Effector memory CD8-positive, alpha-beta T cell (primary cell): ENCODE measurements around the gene FAM120A.
"Not testable (repeated sequence)": the region's sequence is repeated elsewhere in the genome, so short reads cannot be mapped to it uniquely, and the experiment has no call there.

Experiments
- ATAC-seq: fragments of 150-1000 bp; cut with Tn5 transposase; replicated peaks from 2 replicates; pipeline ENCODE4 v1.10.0; 2021; ENCODE audit warnings: mild to moderate bottlenecking, moderate library complexity
- DNase-seq, 3 experiments: peaks; one replicate each; pipeline ENCODE4 v3.0.0; 2021
- H3K27ac Mint-ChIP-seq, 2 donors: one replicate each; pipeline ENCODE4 v1.8.0; 2022; ENCODE audit warnings: mild to moderate bottlenecking in 2 of 2, mixed read lengths in 2 of 2, moderate library complexity in 2 of 2
- H3K27me3 Mint-ChIP-seq, 2 donors: one replicate each; pipeline ENCODE4 v1.8.0; 2022; ENCODE audit warnings: mixed read lengths in 2 of 2
- H3K36me3 Mint-ChIP-seq: one replicate; pipeline ENCODE4 v1.8.0; 2022; ENCODE audit warnings: mild to moderate bottlenecking, moderate library complexity, mixed read lengths; ENCODE audit not compliant: insufficient read depth
- H3K4me1 Mint-ChIP-seq, 2 donors: one replicate each; pipeline ENCODE4 v1.8.0; 2022; ENCODE audit warnings: low read depth in 2 of 2, mixed read lengths in 2 of 2
- H3K4me3 Mint-ChIP-seq, 2 donors: one replicate each; pipeline ENCODE4 v1.8.0; 2022; ENCODE audit warnings: mild to moderate bottlenecking in 2 of 2, mixed read lengths in 2 of 2, moderate library complexity in 2 of 2
- H3K9me3 Mint-ChIP-seq, 2 donors: one replicate each; pipeline ENCODE4 v1.8.0; 2022; ENCODE audit warnings: mixed read lengths in 2 of 2

FAM120A gene

DNA sequence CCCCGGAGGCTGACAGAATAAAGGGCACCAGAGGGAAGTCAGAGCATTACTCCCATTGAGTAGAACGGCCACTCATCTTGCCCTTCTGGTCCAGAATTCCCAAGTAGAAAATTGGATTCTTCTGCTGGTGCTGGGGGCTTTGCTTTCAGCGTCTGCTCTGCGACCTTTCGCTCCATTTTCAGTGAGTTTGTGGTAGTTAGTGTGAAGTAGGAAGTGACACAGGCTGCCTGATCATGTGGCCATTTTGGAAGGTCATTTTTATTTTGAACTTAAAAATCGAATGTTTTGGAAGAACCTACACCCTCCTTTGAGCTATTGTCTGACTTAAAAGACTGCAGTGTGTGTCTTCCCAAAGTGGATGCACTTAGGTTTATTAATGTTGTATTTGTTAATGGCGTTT is 58.6 kb downstream of the FAM120A start:
- Mint-ChIP-seq H3K36me3 (peaks cover 18% of the 10 kb centered on the region), H3K4me3 (no peak overlapping the region), H3K9me3 (no peaks in the 10 kb centered on the region), H3K4me1 (peaks cover 53 to 69% of the 10 kb centered on the region in 2 donors), H3K27me3 (no peaks in the 10 kb centered on the region), H3K27ac (peak overlapping the region; percentile 52 to 77)
- ATAC-seq (no peak), DNase-seq (no peak)

GRCh38 chr9:93511228-93511627 is 59.7 kb downstream of the FAM120A start:
- H3K9me3 Mint-ChIP-seq, DNase-seq, H3K27me3 Mint-ChIP-seq, H3K4me3 Mint-ChIP-seq, ATAC-seq: not testable (repeated sequence)
- peaks cover 46 to 60% of the 10 kb centered on the region in 2 donors for H3K4me1 Mint-ChIP-seq
- peaks cover 20% of the 10 kb centered on the region for H3K36me3 Mint-ChIP-seq
- H3K27ac Mint-ChIP-seq = peak overlapping the region in 1 of 2 donors; percentile 76

DNA sequence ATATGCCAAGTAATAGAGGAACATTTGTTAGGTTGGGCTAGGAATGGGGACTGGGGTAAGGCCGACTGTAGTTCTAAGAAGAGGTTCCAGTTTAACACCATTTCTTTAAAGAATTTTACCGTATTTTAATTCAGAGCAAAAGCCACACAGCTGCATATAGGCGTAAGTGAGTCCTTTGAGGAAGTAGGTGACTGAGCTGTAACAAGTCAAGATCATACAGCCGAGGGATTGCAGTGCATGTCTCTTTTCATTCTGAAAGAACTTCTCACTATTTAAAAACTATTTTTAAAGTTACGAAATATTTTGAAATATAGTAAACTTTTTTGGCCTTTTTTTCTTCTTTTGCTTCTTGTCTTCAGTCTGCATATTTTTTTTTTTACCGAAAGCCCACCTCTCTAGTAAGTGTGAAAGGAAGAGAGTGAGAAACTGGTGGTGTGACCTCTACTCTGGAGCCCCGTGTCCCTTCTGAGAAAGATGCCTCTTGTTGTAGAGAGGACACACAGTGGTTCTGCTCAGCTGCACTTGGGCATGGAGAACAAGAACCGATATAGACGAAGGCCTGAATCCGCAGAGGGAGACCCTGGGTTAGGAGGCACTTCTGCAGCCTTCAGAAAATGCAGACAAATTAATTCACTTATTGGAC is 60.8 kb downstream of the FAM120A start:
- H3K4me3 Mint-ChIP-seq, H3K27me3 Mint-ChIP-seq, H3K9me3 Mint-ChIP-seq, DNase-seq: not testable (repeated sequence)
- Mint-ChIP-seq H3K4me1 (peaks cover 40 to 54% of the 10 kb centered on the region in 2 donors), H3K27ac (peak overlapping the region; percentile 32 to 76), H3K36me3 (peaks cover 26% of the 10 kb centered on the region)
- peak; percentile 26 for ATAC-seq

GRCh38 chr9:93513606-93514005 is 62.1 kb downstream of the FAM120A start:
- no peak for DNase-seq
- ATAC-seq = no peak
- H3K4me3 Mint-ChIP-seq = no peak overlapping the region
- H3K27me3 Mint-ChIP-seq = no peaks in the 10 kb centered on the region
- peak overlapping the region; percentile 64 to 79 for H3K27ac Mint-ChIP-seq
- peaks cover 33% of the 10 kb centered on the region for H3K36me3 Mint-ChIP-seq
- H3K4me1 Mint-ChIP-seq = peaks cover 32 to 52% of the 10 kb centered on the region in 2 donors
- no peaks in the 10 kb centered on the region for H3K9me3 Mint-ChIP-seq

GRCh38 chr9:93517331-93517730 is 65.8 kb downstream of the FAM120A start:
- DNase-seq (no peak), ATAC-seq (no peak)
- Mint-ChIP-seq H3K27me3 (no peaks in the 10 kb centered on the region), H3K9me3 (no peaks in the 10 kb centered on the region), H3K36me3 (peaks cover 37% of the 10 kb centered on the region), H3K27ac (peak overlapping the region; percentile 41 to 54), H3K4me3 (no peak overlapping the region), H3K4me1 (peaks cover 17 to 39% of the 10 kb centered on the region in 2 donors)

- Mint-ChIP-seq H3K4me1 (peaks cover 21 to 41% of the 10 kb centered on the region in 2 donors), H3K4me3 (no peak overlapping the region), H3K36me3 (peaks cover 44% of the 10 kb centered on the region), H3K27ac (peak overlapping the region in 1 of 2 donors; percentile 46), H3K9me3 (no peaks in the 10 kb centered on the region), H3K27me3 (no peaks in the 10 kb centered on the region)
- DNase-seq (no peak), ATAC-seq (peak; percentile 37)
Observed at GRCh38 chr9:93520523-93520922, 69.0 kb downstream of the FAM120A start.

DNA sequence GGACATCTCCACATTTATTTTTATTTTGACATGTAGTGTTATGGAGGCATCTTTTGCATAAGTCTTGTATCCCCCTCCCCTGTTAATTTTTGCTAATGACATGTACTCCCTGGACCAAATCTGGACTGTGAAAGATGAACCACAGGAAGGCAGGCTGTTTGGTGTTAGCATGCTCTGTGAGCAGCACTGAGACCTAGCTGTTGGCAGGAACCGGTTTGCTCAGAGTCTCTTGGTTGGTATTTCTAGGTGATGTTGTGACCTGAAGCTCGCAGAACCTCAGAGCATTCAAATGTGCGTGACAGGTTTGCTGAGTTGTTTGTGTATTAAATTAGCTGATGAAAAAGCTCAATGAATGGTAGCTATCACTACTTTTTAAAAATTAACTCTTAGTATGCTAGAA is 71.3 kb downstream of the FAM120A start:
- H3K4me1 Mint-ChIP-seq = peaks cover 25 to 57% of the 10 kb centered on the region in 2 donors
- H3K36me3 Mint-ChIP-seq = peaks cover 42% of the 10 kb centered on the region
- peak overlapping the region; percentile 4 to 68 for H3K27ac Mint-ChIP-seq

DNA sequence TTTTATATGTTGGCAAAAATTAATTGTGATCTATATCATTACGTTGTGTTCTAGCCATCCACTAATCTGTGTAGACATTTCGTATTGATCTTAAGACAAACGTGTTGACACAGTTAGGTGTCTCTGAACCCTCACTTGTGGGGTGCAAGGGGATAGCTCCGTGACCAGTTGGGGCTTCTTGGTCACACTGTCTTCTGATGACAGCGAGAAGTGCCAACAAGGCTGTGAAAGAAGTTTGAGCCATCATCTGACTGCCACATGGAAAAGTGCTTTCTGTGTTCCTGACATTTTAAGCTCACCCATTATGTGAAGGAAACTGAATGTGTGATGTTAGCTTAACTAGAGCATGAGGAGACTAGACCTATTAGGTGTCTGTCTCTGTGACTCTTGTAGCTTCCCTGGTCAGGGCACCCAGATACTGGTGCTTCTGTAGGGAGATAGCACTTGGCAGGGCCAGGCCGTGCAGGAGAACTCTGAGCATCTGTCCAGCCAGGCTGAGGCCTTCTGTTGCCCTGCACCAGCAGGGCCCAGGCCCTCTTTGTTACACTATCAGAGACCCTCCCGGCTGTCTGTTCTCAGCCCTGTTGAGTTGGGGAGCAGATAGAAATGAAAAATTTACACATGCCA is 72.1 kb downstream of the FAM120A start:
- DNase-seq (no peak), ATAC-seq (no peak)
- H3K4me1 Mint-ChIP-seq = peaks cover 23 to 51% of the 10 kb centered on the region in 2 donors
- no peak overlapping the region for H3K4me3 Mint-ChIP-seq
- no peaks in the 10 kb centered on the region for H3K27me3 Mint-ChIP-seq
- H3K27ac Mint-ChIP-seq = peak overlapping the region in 1 of 2 donors; percentile 89
- no peaks in the 10 kb centered on the region for H3K9me3 Mint-ChIP-seq
- H3K36me3 Mint-ChIP-seq = peaks cover 44% of the 10 kb centered on the region

More for the DNA sequence above, 71.3 kb downstream of the FAM120A start:
- ATAC-seq = no peak
- no peak overlapping the region for H3K4me3 Mint-ChIP-seq
- no peaks in the 10 kb centered on the region for H3K27me3 Mint-ChIP-seq
- no peak for DNase-seq
- no peaks in the 10 kb centered on the region for H3K9me3 Mint-ChIP-seq

- H3K4me1 Mint-ChIP-seq = peaks cover 23 to 45% of the 10 kb centered on the region in 2 donors
- ATAC-seq (no peak), DNase-seq (no peak)
- no peak overlapping the region for H3K4me3 Mint-ChIP-seq
- peak overlapping the region in 1 of 2 donors; percentile 89 for H3K27ac Mint-ChIP-seq
- H3K36me3 Mint-ChIP-seq = peaks cover 50% of the 10 kb centered on the region
- no peaks in the 10 kb centered on the region for H3K27me3 Mint-ChIP-seq
- no peaks in the 10 kb centered on the region for H3K9me3 Mint-ChIP-seq
Observed at GRCh38 chr9:93525476-93525875, 74.0 kb downstream of the FAM120A start.

GRCh38 chr9:93531374-93531773 is 79.9 kb downstream of the FAM120A start:
- Mint-ChIP-seq H3K4me3 (no peak overlapping the region), H3K36me3 (peaks cover 68% of the 10 kb centered on the region), H3K27me3 (no peaks in the 10 kb centered on the region), H3K9me3 (no peaks in the 10 kb centered on the region), H3K27ac (no peak overlapping the region), H3K4me1 (peaks cover 9 to 24% of the 10 kb centered on the region in 2 donors)
- no peak for DNase-seq
- ATAC-seq = no peak

DNA sequence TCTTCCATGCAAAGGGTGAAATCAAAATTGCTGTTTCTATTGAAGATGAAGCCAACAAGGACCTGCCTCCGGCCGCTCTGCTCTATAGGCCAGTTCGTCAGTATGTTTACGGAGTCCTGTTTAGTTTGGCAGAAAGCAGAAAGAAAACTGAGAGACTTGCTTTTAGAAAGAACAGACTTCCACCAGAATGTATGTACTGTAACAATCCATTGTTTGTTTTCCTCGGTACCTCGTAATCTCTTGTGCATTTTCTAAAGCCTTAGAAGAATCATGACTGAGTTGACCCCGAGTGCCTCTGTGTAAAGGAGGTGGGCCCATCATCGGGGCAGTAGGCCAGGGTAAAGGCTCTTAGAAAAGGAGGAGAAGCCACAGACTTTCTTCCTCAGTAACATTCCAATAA is 80.7 kb downstream of the FAM120A start:
- H3K27me3 Mint-ChIP-seq = no peaks in the 10 kb centered on the region
- H3K9me3 Mint-ChIP-seq = no peaks in the 10 kb centered on the region
- DNase-seq (no peak), ATAC-seq (no peak)
- no peak overlapping the region for H3K27ac Mint-ChIP-seq
- no peak overlapping the region for H3K4me3 Mint-ChIP-seq
- peaks cover 60% of the 10 kb centered on the region for H3K36me3 Mint-ChIP-seq
- H3K4me1 Mint-ChIP-seq = peaks cover 9 to 16% of the 10 kb centered on the region in 2 donors

- H3K36me3 Mint-ChIP-seq = peaks cover 47% of the 10 kb centered on the region
- peak overlapping the region; percentile 27 to 85 for H3K27ac Mint-ChIP-seq
- no peaks in the 10 kb centered on the region for H3K9me3 Mint-ChIP-seq
- peaks cover 9 to 13% of the 10 kb centered on the region in 2 donors for H3K4me1 Mint-ChIP-seq
- no peak for DNase-seq
- H3K27me3 Mint-ChIP-seq = no peaks in the 10 kb centered on the region
- ATAC-seq = no peak
- no peak overlapping the region for H3K4me3 Mint-ChIP-seq
Observed at GRCh38 chr9:93533863-93534262, 82.4 kb downstream of the FAM120A start.

DNA sequence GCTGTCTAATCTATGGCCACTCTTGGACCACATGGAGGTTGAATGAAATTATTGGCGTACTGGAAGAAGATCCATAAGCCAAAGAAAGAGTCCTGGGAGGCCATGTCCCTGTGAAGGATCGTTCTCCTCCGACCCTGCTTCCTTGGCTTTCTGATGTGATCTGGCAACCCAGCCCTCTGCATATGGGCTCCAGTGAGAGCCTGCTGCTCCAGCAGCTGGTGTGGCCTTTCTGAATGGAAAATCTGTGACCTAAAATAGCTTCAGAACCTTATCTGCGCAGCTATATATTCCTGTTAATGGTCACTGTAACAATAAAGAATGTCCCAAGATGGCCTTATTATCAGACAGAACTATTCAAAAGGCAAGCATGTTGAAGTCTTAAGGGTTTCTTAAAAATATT is 84.7 kb downstream of the FAM120A start:
- peaks cover 12 to 17% of the 10 kb centered on the region in 2 donors for H3K4me1 Mint-ChIP-seq
- H3K27ac Mint-ChIP-seq = no peak overlapping the region
- H3K27me3 Mint-ChIP-seq = no peaks in the 10 kb centered on the region
- peaks cover 32% of the 10 kb centered on the region for H3K36me3 Mint-ChIP-seq
- no peak for DNase-seq
- no peak for ATAC-seq
- no peaks in the 10 kb centered on the region for H3K9me3 Mint-ChIP-seq
- H3K4me3 Mint-ChIP-seq = no peak overlapping the region

DNA sequence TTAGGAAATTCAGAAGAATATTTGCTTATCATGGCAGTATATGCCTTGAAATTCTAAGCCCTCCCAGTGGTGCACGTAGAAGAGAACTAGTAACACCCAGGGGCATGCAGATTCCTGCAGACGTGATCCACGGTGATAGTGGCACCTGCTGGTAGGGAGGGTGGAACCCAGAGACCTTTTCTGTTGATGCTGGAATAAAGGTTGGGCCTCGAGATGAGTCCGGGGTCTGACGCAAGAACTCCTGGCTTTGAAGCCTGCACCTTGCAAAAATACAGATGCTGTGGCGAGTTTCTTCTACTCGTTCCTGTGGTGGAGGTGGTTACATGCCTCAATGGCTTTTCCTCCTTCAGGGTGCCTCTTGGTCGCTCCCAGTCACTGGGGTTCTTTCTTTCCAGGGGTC is 85.4 kb downstream of the FAM120A start:
- H3K36me3 Mint-ChIP-seq = peaks cover 32% of the 10 kb centered on the region

More for the DNA sequence above, 85.4 kb downstream of the FAM120A start:
- Mint-ChIP-seq H3K27me3 (no peaks in the 10 kb centered on the region), H3K4me3 (no peak overlapping the region), H3K27ac (no peak overlapping the region), H3K9me3 (no peaks in the 10 kb centered on the region), H3K4me1 (peaks cover 12 to 18% of the 10 kb centered on the region in 2 donors)
- DNase-seq (no peak), ATAC-seq (no peak)
